Measurements from ENCODE around the gene OTOGL. TPM values are rescaled to one million over a fixed set of nuclear protein-coding genes. Genes with fewer than 3 reads are reported as not detected.

Gene OTOGL
- total RNA-seq, 2 experiments from 2014 or later, result not detected

- Histone ChIP-seq H3K4me2 (ENCODE audit: low read length) (no peak overlapping the region), H3K4me1 (ENCODE audit: insufficient read depth, low read length, poor library complexity, severe bottlenecking) (no peaks in the 10 kb centered on the region), H3K9me3 (ENCODE audit: low read length) (no peaks in the 10 kb centered on the region), H3K9me2 (ENCODE audit: insufficient read depth, low read length) (no peaks in the 10 kb centered on the region), H2AFZ (ENCODE audit: low read length) (no peak overlapping the region), H3K4me3 (ENCODE audit: low read depth, low read length, poor library complexity, severe bottlenecking) (no peak overlapping the region), H4K20me1 (ENCODE audit: insufficient read depth, low read length) (no peaks in the 10 kb centered on the region), H3K27ac (ENCODE audit: low read depth, low read length, poor library complexity, severe bottlenecking) (no peak overlapping the region), H3K36me3 (ENCODE audit: insufficient read depth, low read length) (no peaks in the 10 kb centered on the region), H3K79me2 (ENCODE audit: insufficient read depth, low read depth, low read length) (no peaks in the 10 kb centered on the region)
- intact Hi-C loops (cut with micrococcal nuclease; ENCODE audit: unreplicated experiment), result loop anchor here (10.0 kb wide), 1 partner anchor 444 kb away; no protein-coding TSS in a partner anchor
- ChIA-PET CTCF (ENCODE audit: unreplicated experiment) (no interaction called here), POLR2A (interaction anchor here (0.6 kb wide), 1 partner anchor 59 kb away, joined by 3 read pairs; no protein-coding TSS in a partner anchor)
- no peak for TF ChIP-seq EZH2phosphoT487 (IDR thresholded peaks at IDR 0.05; ENCODE audit: borderline replicate concordance, low read depth, low read length)
- no peak for TF ChIP-seq CTCF (conservative IDR thresholded peaks at IDR 0.05; ENCODE audit: low read length)
- DNase-seq (ENCODE audit: low spot score), result no peak
- no TSS peak for BruUV-seq (replicated peaks)
These were observed 89.9 kb downstream of the OTOGL start for GRCh38 chr12:80189241-80189640.

- Histone ChIP-seq H3K36me3 (ENCODE audit: insufficient read depth, low read length) (no peaks in the 10 kb centered on the region), H3K9me2 (ENCODE audit: insufficient read depth, low read length) (no peaks in the 10 kb centered on the region), H3K4me3 (ENCODE audit: low read depth, low read length, poor library complexity, severe bottlenecking) (no peak overlapping the region), H2AFZ (ENCODE audit: low read length) (no peak overlapping the region), H3K27ac (ENCODE audit: low read depth, low read length, poor library complexity, severe bottlenecking) (no peak overlapping the region), H4K20me1 (ENCODE audit: insufficient read depth, low read length) (no peaks in the 10 kb centered on the region), H3K79me2 (ENCODE audit: insufficient read depth, low read depth, low read length) (no peaks in the 10 kb centered on the region), H3K9me3 (ENCODE audit: low read length) (no peaks in the 10 kb centered on the region), H3K4me2 (ENCODE audit: low read length) (no peak overlapping the region), H3K4me1 (ENCODE audit: insufficient read depth, low read length, poor library complexity, severe bottlenecking) (no peaks in the 10 kb centered on the region)
- ChIA-PET CTCF (ENCODE audit: unreplicated experiment) (no interaction called here), POLR2A (interaction anchor here (0.6 to 0.8 kb wide), 2 partner anchors 12 to 41 kb away, joined by 3 to 9 read pairs; no protein-coding TSS in a partner anchor)
- TF ChIP-seq EZH2phosphoT487 (IDR thresholded peaks at IDR 0.05; ENCODE audit: borderline replicate concordance, low read depth, low read length) (no peak), CTCF (conservative IDR thresholded peaks at IDR 0.05; ENCODE audit: low read length) (no peak)
- no TSS peak for BruUV-seq (replicated peaks)
- intact Hi-C loops (cut with micrococcal nuclease; ENCODE audit: unreplicated experiment), result no loop called here
- DNase-seq (ENCODE audit: low spot score), result no peak
These were observed 90.7 kb downstream of the OTOGL start for GRCh38 chr12:80190001-80190400.

GRCh38 chr12:80192087-80192486 lies 92.8 kb downstream of the OTOGL start:
- no peak for DNase-seq (ENCODE audit: low spot score)
- no peak overlapping the region for H3K4me3 ChIP-seq (ENCODE audit: low read depth, low read length, poor library complexity, severe bottlenecking)
- CTCF ChIA-PET (ENCODE audit: unreplicated experiment), result no interaction called here
- H3K4me1 ChIP-seq (ENCODE audit: insufficient read depth, low read length, poor library complexity, severe bottlenecking), result no peaks in the 10 kb centered on the region
- H2AFZ ChIP-seq (ENCODE audit: low read length), result no peak overlapping the region
- H3K36me3 ChIP-seq (ENCODE audit: insufficient read depth, low read length), result no peaks in the 10 kb centered on the region
- H3K9me2 ChIP-seq (ENCODE audit: insufficient read depth, low read length), result no peaks in the 10 kb centered on the region
- H3K4me2 ChIP-seq (ENCODE audit: low read length), result no peak overlapping the region
- H3K9me3 ChIP-seq (ENCODE audit: low read length), result no peaks in the 10 kb centered on the region
- intact Hi-C loops (cut with micrococcal nuclease; ENCODE audit: unreplicated experiment), result no loop called here
- TF ChIP-seq CTCF (conservative IDR thresholded peaks at IDR 0.05; ENCODE audit: low read length) (no peak), EZH2phosphoT487 (IDR thresholded peaks at IDR 0.05; ENCODE audit: borderline replicate concordance, low read depth, low read length) (no peak)
- H4K20me1 ChIP-seq (ENCODE audit: insufficient read depth, low read length), result no peaks in the 10 kb centered on the region
- H3K79me2 ChIP-seq (ENCODE audit: insufficient read depth, low read depth, low read length), result no peaks in the 10 kb centered on the region
- H3K27ac ChIP-seq (ENCODE audit: low read depth, low read length, poor library complexity, severe bottlenecking), result no peak overlapping the region
- no TSS peak for BruUV-seq (replicated peaks)
- POLR2A ChIA-PET, result no interaction called here
